HCT116 (cell line): Measurements from ENCODE around the gene PIEZO2. TPM values are rescaled to one million over a fixed set of nuclear protein-coding genes. Genes with fewer than 3 reads are reported as not detected.

Experiments used
- ATAC-seq: fragments of 200-7000 bp; cut with Tn5 transposase; 2 replicates; pipeline ENCODE4 v1.9.1; 2020; ENCODE audit warnings: mild to moderate bottlenecking, moderate library complexity
- BruUV-seq: library from RNA; stranded (reverse); fragments of 400-500 nt; replicated peaks from 2 replicates; lab custom pipeline; 2021; lab: Mats Ljungman, UMichigan
- CTCF ChIA-PET: fragments of 300-600 bp; sonication (Branson Sonifier 250); formaldehyde crosslinking; loops from one replicate; lab custom pipeline; 2021; ENCODE audit warnings: antibody characterized with exemption; lab: Charles Lee
- POLR2A ChIA-PET: fragments of 300-600, 350-600 bp; sonication (Branson Sonifier 250); formaldehyde crosslinking; loops from one replicate; lab custom pipeline; 2021; ENCODE audit warnings: antibody characterized with exemption; lab: Charles Lee
- RAD21 ChIA-PET, 2 experiments: fragments of 300-600 bp; sonication (Branson Sonifier 250); formaldehyde crosslinking; loops; one replicate each; lab custom pipeline; 2023; ENCODE audit warnings: low total read pairs in 2 of 2; ENCODE audit not compliant: uncharacterized antibody in 2 of 2, unreplicated experiment in 2 of 2, low non-redundant PET in 1 of 2; lab: Charles Lee
- DNase-seq: peaks from one replicate; pipeline ENCODE4 v3.0.0-alpha.2; 2010; ENCODE audit warnings: low read depth, low spot score
- H2AFZ ChIP-seq: fragments of 200-600 bp; shearing (Covaris generic), sonication (generic); 2 replicates; pipeline ENCODE4 v1.6.1; 2017; ENCODE audit warnings: low read depth, mixed run types, mixed read lengths, antibody characterized with exemption, low read length; ENCODE audit not compliant: poor library complexity, severe bottlenecking
- H3K27ac ChIP-seq: 2 replicates; pipeline ENCODE4 v1.5.1; 2012; ENCODE audit warnings: low read depth, low read length
- H3K27me3 ChIP-seq: fragments of 200-600 bp; sonication (generic); 2 replicates; pipeline ENCODE4 v1.6.1; 2016; ENCODE audit warnings: mixed run types, low read length, mixed read lengths; ENCODE audit not compliant: insufficient read depth
- H3K36me3 ChIP-seq, 2 experiments: fragments of 200-500 bp in 1 of 2; fragments of 200-600 bp in 1 of 2; sonication (Bioruptor generic) in 1 of 2; sonication (generic) in 1 of 2; 2 replicates each; pipeline versions ENCODE4 v1.5.1 to v1.6.1; 2014 to 2016; ENCODE audit warnings: low read length in 2 of 2, inconsistent platforms in 1 of 2, mixed read lengths in 1 of 2, mixed run types in 1 of 2; ENCODE audit not compliant: insufficient read depth in 2 of 2, control insufficient read depth in 1 of 2
- H3K4me1 ChIP-seq, 2 experiments: fragments of 200-600 bp in 1 of 2; sonication (generic) in 1 of 2; 2 replicates each; pipeline versions ENCODE4 v1.5.1 to v1.6.1; 2012 to 2017; ENCODE audit warnings: low read length in 2 of 2, inconsistent platforms in 1 of 2, mild to moderate bottlenecking in 1 of 2, mixed read lengths in 1 of 2, mixed run types in 1 of 2, moderate library complexity in 1 of 2; ENCODE audit not compliant: insufficient read depth in 2 of 2, control insufficient read depth in 1 of 2
- H3K4me2 ChIP-seq: fragments of 200-600 bp; sonication (generic); 2 replicates; pipeline ENCODE4 v1.6.1; 2017; ENCODE audit warnings: mixed run types, low read length, mixed read lengths
- H3K4me3 ChIP-seq, 2 experiments: fragments of 200-600 bp in 1 of 2; sonication (generic) in 1 of 2; replicated peaks in 1 of 2; 2 replicates each; pipeline ENCODE4 v1.5.1; 2011 to 2016; ENCODE audit warnings: low read length in 2 of 2, control low read depth in 1 of 2, low read depth in 1 of 2, mild to moderate bottlenecking in 1 of 2, mixed read lengths in 1 of 2, mixed run types in 1 of 2
- H3K79me2 ChIP-seq: fragments of 200-600 bp; sonication (generic); 2 replicates; pipeline ENCODE4 v1.6.1; 2017; ENCODE audit warnings: mild to moderate bottlenecking, mixed run types, low read length, moderate library complexity, mixed read lengths; ENCODE audit not compliant: insufficient read depth
- H3K9ac ChIP-seq: fragments of 200-600 bp; sonication (generic); 2 replicates; pipeline ENCODE4 v1.6.1; 2016; ENCODE audit warnings: low read length, mixed read lengths
- H3K9me2 ChIP-seq: fragments of 200-600 bp; sonication (generic), shearing (Covaris generic); 2 replicates; pipeline ENCODE4 v1.6.1; 2017; ENCODE audit warnings: mixed run types, mild to moderate bottlenecking, moderate library complexity; ENCODE audit not compliant: insufficient read depth
- H3K9me3 ChIP-seq, 2 experiments: fragments of 200-500 bp in 1 of 2; fragments of 200-600 bp in 1 of 2; sonication (Bioruptor generic) in 1 of 2; sonication (generic) in 1 of 2; 2 replicates each; pipeline ENCODE4 v1.6.1; 2014 to 2017; ENCODE audit warnings: low read length in 2 of 2, mixed read lengths in 2 of 2, inconsistent platforms in 1 of 2, low read depth in 1 of 2, mild to moderate bottlenecking in 1 of 2, mixed run types in 1 of 2, moderate library complexity in 1 of 2; ENCODE audit not compliant: control insufficient read depth in 1 of 2, insufficient read depth in 1 of 2
- H4K20me1 ChIP-seq: fragments of 200-600 bp; sonication (generic), shearing (Covaris generic); 2 replicates; pipeline ENCODE4 v1.6.1; 2017; ENCODE audit warnings: mixed run types, mild to moderate bottlenecking, moderate library complexity; ENCODE audit not compliant: insufficient read depth
- ATF3 ChIP-seq: IDR thresholded peaks from 2 replicates; pipeline ENCODE4 v1.6.1; 2012
- CBX3 ChIP-seq: IDR thresholded peaks from 2 replicates; pipeline ENCODE4 v1.6.1; 2012; ENCODE audit warnings: low read depth
- CEBPB ChIP-seq: IDR thresholded peaks from 2 replicates; pipeline ENCODE4 v1.6.1; 2012; ENCODE audit warnings: low read depth
- ELF1 ChIP-seq: IDR thresholded peaks from 2 replicates; pipeline ENCODE4 v1.6.1; 2012; ENCODE audit warnings: low read depth, borderline replicate concordance
- EZH2phosphoT487 ChIP-seq: fragments of 200-600 bp; IDR thresholded peaks from 2 replicates; pipeline ENCODE4 v1.6.1; 2018; ENCODE audit warnings: antibody characterized with exemption, borderline replicate concordance
- POLR2AphosphoS5 ChIP-seq: IDR thresholded peaks from 2 replicates; pipeline ENCODE4 v1.6.1; 2011; ENCODE audit warnings: mild to moderate bottlenecking, low read depth, low read length, moderate library complexity
- TCF7L2 ChIP-seq: IDR thresholded peaks from 2 replicates; pipeline ENCODE4 v1.7.0; 2011; ENCODE audit warnings: borderline replicate concordance, inconsistent platforms; ENCODE audit not compliant: insufficient read depth, insufficient read length; ENCODE audit errors: extremely low read depth
- YY1 ChIP-seq: IDR thresholded peaks from 2 replicates; pipeline ENCODE4 v1.6.1; 2011; ENCODE audit warnings: low read length, low read depth, moderate library complexity, mild to moderate bottlenecking; ENCODE audit not compliant: insufficient replicate concordance; ENCODE audit errors: extremely low read depth
- intact Hi-C: fragments of 100-400 bp; cut with micrococcal nuclease; formaldehyde crosslinking; loops from 2 replicates; pipeline ENCODE4 v1.10.0; 2022
- total RNA-seq: library from RNA; stranded (reverse); gene quantifications from one replicate; pipeline ENCODE4 v1.2.1, GENCODE V29; 2021; ENCODE audit not compliant: unreplicated experiment
- TF ChIP-seq, protein P1 (sequence below): IDR thresholded peaks from 2 replicates; pipeline ENCODE4 v1.6.1; 2012; ENCODE audit warnings: low read depth

PIEZO2 gene
- total RNA-seq, 1 experiment from 2014 or later = 0.34 TPM

DNA sequence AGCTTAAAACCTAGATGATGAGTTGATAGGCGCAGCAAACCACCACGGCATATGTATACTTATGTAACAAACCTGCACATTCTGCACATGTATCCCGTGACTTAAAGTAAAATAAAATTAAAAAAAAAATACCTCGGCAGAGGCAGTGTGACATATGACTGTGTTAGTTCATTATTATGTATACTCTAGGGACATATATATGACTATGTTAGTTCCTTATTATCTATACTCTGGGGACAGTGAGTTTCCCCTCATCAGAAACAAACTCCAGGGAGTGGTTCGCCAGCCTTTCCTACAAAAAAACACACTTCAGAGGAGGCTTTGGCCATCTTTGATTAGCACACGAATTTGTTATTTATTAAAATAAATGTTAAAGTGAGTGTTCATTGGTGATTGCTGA is 209.5 kb downstream of the PIEZO2 start:
- no peaks in the 10 kb centered on the region for H3K79me2 ChIP-seq
- H3K4me3 ChIP-seq = no peak overlapping the region
- no peaks in the 10 kb centered on the region for H3K9me2 ChIP-seq
- ATAC-seq = no peak
- no peak overlapping the region for H3K9ac ChIP-seq
- intact Hi-C loops = no loop called here
- H3K27me3 ChIP-seq = no peaks in the 10 kb centered on the region
- no peak overlapping the region for H3K27ac ChIP-seq
- peaks cover under 1 to 2% of the 10 kb centered on the region in 2 experiments; a peak in 1 of 4 replicates for H3K9me3 ChIP-seq
- H3K36me3 ChIP-seq = no peaks in the 10 kb centered on the region
- no peak overlapping the region for H2AFZ ChIP-seq
- ChIA-PET POLR2A (no interaction called here), CTCF (no interaction called here), RAD21 (no interaction called here)
- no TSS peak for BruUV-seq
- no peaks in the 10 kb centered on the region for H4K20me1 ChIP-seq
- H3K4me1 ChIP-seq = no peaks in the 10 kb centered on the region
- no peak for TF ChIP-seq TCF7L2
- TF ChIP-seq POLR2AphosphoS5 = no peak
- TF ChIP-seq CEBPB = no peak
- no peak for TF ChIP-seq YY1
- DNase-seq = no peak
- H3K4me2 ChIP-seq = no peak overlapping the region

- Histone ChIP-seq H3K9me2 (no peaks in the 10 kb centered on the region), H3K27me3 (no peaks in the 10 kb centered on the region), H3K9me3 (no peaks in the 10 kb centered on the region), H3K79me2 (no peaks in the 10 kb centered on the region), H3K4me1 (no peaks in the 10 kb centered on the region), H3K36me3 (no peaks in the 10 kb centered on the region), H3K9ac (no peak overlapping the region), H3K27ac (no peak overlapping the region), H2AFZ (no peak overlapping the region), H3K4me3 (no peak overlapping the region), H3K4me2 (no peak overlapping the region), H4K20me1 (no peaks in the 10 kb centered on the region)
- TF ChIP-seq CBX3 = no peak
- no peak for TF ChIP-seq CEBPB
- TF ChIP-seq ATF3 = no peak
- TF ChIP-seq POLR2AphosphoS5 = no peak
- no peak for TF ChIP-seq ELF1
- TF ChIP-seq EZH2phosphoT487 = no peak
- TF ChIP-seq, protein P1, sequence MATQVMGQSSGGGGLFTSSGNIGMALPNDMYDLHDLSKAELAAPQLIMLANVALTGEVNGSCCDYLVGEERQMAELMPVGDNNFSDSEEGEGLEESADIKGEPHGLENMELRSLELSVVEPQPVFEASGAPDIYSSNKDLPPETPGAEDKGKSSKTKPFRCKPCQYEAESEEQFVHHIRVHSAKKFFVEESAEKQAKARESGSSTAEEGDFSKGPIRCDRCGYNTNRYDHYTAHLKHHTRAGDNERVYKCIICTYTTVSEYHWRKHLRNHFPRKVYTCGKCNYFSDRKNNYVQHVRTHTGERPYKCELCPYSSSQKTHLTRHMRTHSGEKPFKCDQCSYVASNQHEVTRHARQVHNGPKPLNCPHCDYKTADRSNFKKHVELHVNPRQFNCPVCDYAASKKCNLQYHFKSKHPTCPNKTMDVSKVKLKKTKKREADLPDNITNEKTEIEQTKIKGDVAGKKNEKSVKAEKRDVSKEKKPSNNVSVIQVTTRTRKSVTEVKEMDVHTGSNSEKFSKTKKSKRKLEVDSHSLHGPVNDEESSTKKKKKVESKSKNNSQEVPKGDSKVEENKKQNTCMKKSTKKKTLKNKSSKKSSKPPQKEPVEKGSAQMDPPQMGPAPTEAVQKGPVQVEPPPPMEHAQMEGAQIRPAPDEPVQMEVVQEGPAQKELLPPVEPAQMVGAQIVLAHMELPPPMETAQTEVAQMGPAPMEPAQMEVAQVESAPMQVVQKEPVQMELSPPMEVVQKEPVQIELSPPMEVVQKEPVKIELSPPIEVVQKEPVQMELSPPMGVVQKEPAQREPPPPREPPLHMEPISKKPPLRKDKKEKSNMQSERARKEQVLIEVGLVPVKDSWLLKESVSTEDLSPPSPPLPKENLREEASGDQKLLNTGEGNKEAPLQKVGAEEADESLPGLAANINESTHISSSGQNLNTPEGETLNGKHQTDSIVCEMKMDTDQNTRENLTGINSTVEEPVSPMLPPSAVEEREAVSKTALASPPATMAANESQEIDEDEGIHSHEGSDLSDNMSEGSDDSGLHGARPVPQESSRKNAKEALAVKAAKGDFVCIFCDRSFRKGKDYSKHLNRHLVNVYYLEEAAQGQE = no peak
- RAD21 ChIA-PET = no interaction called here
- ATAC-seq (no peak), DNase-seq (no peak)
- POLR2A ChIA-PET = no interaction called here
- CTCF ChIA-PET = no interaction called here
- intact Hi-C loops = no loop called here
- BruUV-seq = no TSS peak
Measured at GRCh38 chr18:10937743-10938640, 211.4 kb downstream of the PIEZO2 start.
